ENCODE data around the gene GDF10.

GDF10 gene

GRCh38 chr10:47279276-47279675, 20.7 kb upstream of the GDF10 start:
- Histone ChIP-seq H3K27ac (ENCODE audit: low read length) (peak overlapping the region; percentile 86), H3K36me3 (ENCODE audit: insufficient read depth, low read length) (no peaks in the 10 kb centered on the region), H3K27me3 (ENCODE audit: insufficient read depth, low read length, poor library complexity) (no peaks in the 10 kb centered on the region), H3K79me2 (ENCODE audit: insufficient read depth, low read length) (no peaks in the 10 kb centered on the region), H4K20me1 (ENCODE audit: insufficient read depth, low read length) (no peaks in the 10 kb centered on the region), H3K4me1 (ENCODE audit: insufficient read depth, low read length) (peaks cover 36% of the 10 kb centered on the region), H3K4me2 (ENCODE audit: insufficient read depth, low read length) (no peak overlapping the region), H3K9ac (ENCODE audit: low read depth, low read length) (no peak overlapping the region), H3K9me3 (ENCODE audit: insufficient read depth, low read length, severe bottlenecking) (no peaks in the 10 kb centered on the region), H3K4me3 (ENCODE audit: low read depth in 1 of 2, low read length in 2 of 2) (no peak overlapping the region), H2AFZ (ENCODE audit: low read depth, low read length) (no peak overlapping the region)
- ATAC-seq (ENCODE audit: insufficient read depth, low read depth) (no peak), DNase-seq (no peak)
- no peak for TF ChIP-seq EZH2 (IDR thresholded peaks at IDR 0.05; ENCODE audit: borderline replicate concordance, low read depth, low read length, severe bottlenecking)
- TF ChIP-seq, protein P1, sequence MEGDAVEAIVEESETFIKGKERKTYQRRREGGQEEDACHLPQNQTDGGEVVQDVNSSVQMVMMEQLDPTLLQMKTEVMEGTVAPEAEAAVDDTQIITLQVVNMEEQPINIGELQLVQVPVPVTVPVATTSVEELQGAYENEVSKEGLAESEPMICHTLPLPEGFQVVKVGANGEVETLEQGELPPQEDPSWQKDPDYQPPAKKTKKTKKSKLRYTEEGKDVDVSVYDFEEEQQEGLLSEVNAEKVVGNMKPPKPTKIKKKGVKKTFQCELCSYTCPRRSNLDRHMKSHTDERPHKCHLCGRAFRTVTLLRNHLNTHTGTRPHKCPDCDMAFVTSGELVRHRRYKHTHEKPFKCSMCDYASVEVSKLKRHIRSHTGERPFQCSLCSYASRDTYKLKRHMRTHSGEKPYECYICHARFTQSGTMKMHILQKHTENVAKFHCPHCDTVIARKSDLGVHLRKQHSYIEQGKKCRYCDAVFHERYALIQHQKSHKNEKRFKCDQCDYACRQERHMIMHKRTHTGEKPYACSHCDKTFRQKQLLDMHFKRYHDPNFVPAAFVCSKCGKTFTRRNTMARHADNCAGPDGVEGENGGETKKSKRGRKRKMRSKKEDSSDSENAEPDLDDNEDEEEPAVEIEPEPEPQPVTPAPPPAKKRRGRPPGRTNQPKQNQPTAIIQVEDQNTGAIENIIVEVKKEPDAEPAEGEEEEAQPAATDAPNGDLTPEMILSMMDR (IDR thresholded peaks at IDR 0.05; ENCODE audit: borderline replicate concordance, extremely low read depth, low read length, poor library complexity, severe bottlenecking): no peak

DNA sequence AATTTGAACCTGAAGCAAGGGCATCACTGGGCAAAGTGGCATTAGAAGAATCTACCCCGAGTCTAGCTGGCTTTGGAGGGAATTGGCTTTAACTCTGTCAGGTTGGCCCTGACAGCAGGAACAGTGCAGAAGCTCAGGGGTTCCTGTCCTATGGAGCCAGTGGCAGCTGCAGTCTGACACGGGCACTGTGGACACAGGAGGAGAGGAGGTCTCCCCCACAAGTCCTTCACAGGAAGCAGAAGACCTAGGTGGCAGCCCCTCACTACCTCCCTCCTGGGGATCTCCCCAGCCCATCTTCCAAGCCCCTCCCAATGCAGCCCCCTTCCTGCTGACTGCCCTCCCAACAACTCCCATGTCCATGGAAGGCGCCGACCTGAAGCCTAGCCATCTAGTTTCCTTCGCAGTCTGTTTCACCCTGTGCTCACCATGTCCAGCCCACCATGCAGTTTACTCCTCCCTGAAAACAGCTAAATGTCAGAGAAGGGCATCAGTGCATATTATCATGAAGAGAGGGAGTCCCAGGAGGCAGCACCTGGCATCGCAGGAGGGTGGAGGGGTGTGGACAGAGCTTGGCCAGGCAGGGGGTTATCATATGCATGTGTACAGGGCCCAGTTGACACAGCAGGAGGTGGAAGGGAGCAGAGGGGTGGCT, 17.9 kb upstream of the GDF10 start:
- Histone ChIP-seq H3K27me3 (ENCODE audit: insufficient read depth, low read length, poor library complexity) (no peaks in the 10 kb centered on the region), H3K4me1 (ENCODE audit: insufficient read depth, low read length) (peaks cover 42% of the 10 kb centered on the region), H3K9me3 (ENCODE audit: insufficient read depth, low read length, severe bottlenecking) (no peaks in the 10 kb centered on the region), H3K36me3 (ENCODE audit: insufficient read depth, low read length) (no peaks in the 10 kb centered on the region), H3K4me3 (ENCODE audit: low read depth in 1 of 2, low read length in 2 of 2) (no peak overlapping the region), H2AFZ (ENCODE audit: low read depth, low read length) (no peak overlapping the region), H3K79me2 (ENCODE audit: insufficient read depth, low read length) (no peaks in the 10 kb centered on the region), H3K4me2 (ENCODE audit: insufficient read depth, low read length) (no peak overlapping the region), H3K27ac (ENCODE audit: low read length) (no peak overlapping the region), H4K20me1 (ENCODE audit: insufficient read depth, low read length) (no peaks in the 10 kb centered on the region), H3K9ac (ENCODE audit: low read depth, low read length) (no peak overlapping the region)
- no peak for ATAC-seq (ENCODE audit: insufficient read depth, low read depth)
- no peak for DNase-seq
- TF ChIP-seq, protein P1 (IDR thresholded peaks at IDR 0.05; ENCODE audit: borderline replicate concordance, extremely low read depth, low read length, poor library complexity, severe bottlenecking): no peak
- TF ChIP-seq EZH2 (IDR thresholded peaks at IDR 0.05; ENCODE audit: borderline replicate concordance, low read depth, low read length, severe bottlenecking): no peak

DNA sequence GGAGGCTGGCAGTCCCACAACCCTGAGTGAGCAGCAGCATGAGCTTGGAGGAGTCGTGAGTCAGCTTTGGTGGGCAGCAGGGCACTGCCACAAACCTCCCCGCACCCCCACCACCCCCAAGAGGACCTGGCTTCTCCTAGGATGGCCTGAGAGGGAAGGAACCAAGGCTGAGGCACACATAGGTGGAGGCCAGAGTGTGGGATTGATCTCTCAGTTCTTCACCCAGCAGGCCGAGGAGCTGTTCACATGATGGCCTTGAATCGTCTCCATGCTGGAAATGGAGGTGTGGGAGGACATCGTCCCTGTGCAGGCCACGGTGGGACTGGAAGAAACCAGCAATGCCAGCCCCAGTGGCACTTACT, 17.4 kb upstream of the GDF10 start:
- Histone ChIP-seq H3K4me3 (ENCODE audit: low read depth in 1 of 2, low read length in 2 of 2) (no peak overlapping the region), H4K20me1 (ENCODE audit: insufficient read depth, low read length) (no peaks in the 10 kb centered on the region), H3K4me1 (ENCODE audit: insufficient read depth, low read length) (peaks cover 39% of the 10 kb centered on the region), H3K4me2 (ENCODE audit: insufficient read depth, low read length) (no peak overlapping the region), H3K9ac (ENCODE audit: low read depth, low read length) (no peak overlapping the region), H2AFZ (ENCODE audit: low read depth, low read length) (no peak overlapping the region), H3K27ac (ENCODE audit: low read length) (no peak overlapping the region), H3K36me3 (ENCODE audit: insufficient read depth, low read length) (no peaks in the 10 kb centered on the region), H3K9me3 (ENCODE audit: insufficient read depth, low read length, severe bottlenecking) (no peaks in the 10 kb centered on the region), H3K27me3 (ENCODE audit: insufficient read depth, low read length, poor library complexity) (no peaks in the 10 kb centered on the region), H3K79me2 (ENCODE audit: insufficient read depth, low read length) (no peaks in the 10 kb centered on the region)
- no peak for TF ChIP-seq EZH2 (IDR thresholded peaks at IDR 0.05; ENCODE audit: borderline replicate concordance, low read depth, low read length, severe bottlenecking)
- TF ChIP-seq, protein P1 (IDR thresholded peaks at IDR 0.05; ENCODE audit: borderline replicate concordance, extremely low read depth, low read length, poor library complexity, severe bottlenecking): no peak
- ATAC-seq (ENCODE audit: insufficient read depth, low read depth): no peak
- no peak for DNase-seq

Data from DND-41 (cell line).